Transverse colon (tissue), 4 donors: ENCODE measurements around the gene RAB10.

Experiments used
- CTCF ChIP-seq, 5 experiments: fragments of 200-600 bp in 3 of 5; fragments of 450-650 bp in 2 of 5; sonication (generic) in 3 of 5; IDR thresholded peaks; 1 replicate in 2 of 5; 2 replicates in 3 of 5; pipeline ENCODE4 v1.5.1; 2016 to 2017; ENCODE audit warnings: antibody characterized with exemption in 5 of 5, inconsistent platforms in 3 of 5, mild to moderate bottlenecking in 2 of 5, moderate library complexity in 1 of 5
- EP300 ChIP-seq: sonication (generic); formaldehyde crosslinking; IDR thresholded peaks from one replicate; pipeline ENCODE4 v1.6.1; 2017; ENCODE audit warnings: antibody characterized with exemption, low read depth
- POLR2A ChIP-seq: fragments of 450-650 bp; IDR thresholded peaks from one replicate; pipeline ENCODE4 v1.6.1; 2016; ENCODE audit warnings: antibody characterized with exemption, mild to moderate bottlenecking, moderate library complexity
- POLR2AphosphoS5 ChIP-seq, 3 donors: sonication (generic); formaldehyde crosslinking; IDR thresholded peaks; one replicate each; pipeline ENCODE4 v1.6.1; 2016; ENCODE audit warnings: antibody characterized with exemption in 3 of 3

GRCh38 chr2:26086155-26086637 lies 52.3 kb downstream of the RAB10 start:
- TF ChIP-seq CTCF (IDR thresholded peaks at IDR 0.05) (no peak), EP300 (no peak), POLR2AphosphoS5 (IDR thresholded peaks at IDR 0.05) (no peak), POLR2A (no peak)
